Mammary epithelial cell (primary cell): ENCODE results near the gene TASP1.
"Not testable (repeated sequence)": the region's sequence is repeated elsewhere in the genome, so short reads cannot be mapped to it uniquely, and the experiment has no call there.

Experiments used
- EZH2 ChIP-seq: IDR thresholded peaks from 2 replicates; pipeline ENCODE4 v1.6.1; 2012; ENCODE audit warnings: low read length, inconsistent platforms, borderline replicate concordance
- TF ChIP-seq, protein P1 (sequence below), 2 donors: IDR thresholded peaks in 1 of 2; conservative IDR thresholded peaks in 1 of 2; 2 replicates each; pipeline ENCODE4 v1.5.1; 2011 to 2012; ENCODE audit warnings: inconsistent platforms in 2 of 2, low read length in 2 of 2, mild to moderate bottlenecking in 2 of 2, control low read depth in 1 of 2, low read depth in 1 of 2; ENCODE audit not compliant: insufficient read depth in 1 of 2; ENCODE audit errors: extremely low read depth in 1 of 2

DNA sequence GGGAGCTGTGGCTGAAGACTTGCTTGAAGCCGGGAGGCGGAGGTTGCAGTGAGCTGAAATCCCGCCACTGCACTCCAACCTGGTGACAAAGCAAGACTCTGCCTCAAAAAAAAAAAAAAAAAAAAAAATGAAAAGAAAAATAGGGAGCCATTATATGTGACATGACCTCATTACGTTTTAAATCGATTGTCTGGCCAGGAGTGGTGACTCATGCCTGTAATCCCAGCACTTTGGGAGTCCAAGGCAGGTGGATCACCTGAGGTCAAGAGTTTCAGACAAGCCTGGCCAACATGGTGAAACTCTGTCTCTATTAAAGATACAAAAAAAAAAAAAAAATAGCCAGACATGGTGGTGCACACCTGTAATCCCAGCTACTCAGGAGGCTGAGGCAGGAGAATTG, 19.3 kb upstream of the TASP1 start:
- TF ChIP-seq EZH2: not testable (repeated sequence)
- TF ChIP-seq, protein P1, sequence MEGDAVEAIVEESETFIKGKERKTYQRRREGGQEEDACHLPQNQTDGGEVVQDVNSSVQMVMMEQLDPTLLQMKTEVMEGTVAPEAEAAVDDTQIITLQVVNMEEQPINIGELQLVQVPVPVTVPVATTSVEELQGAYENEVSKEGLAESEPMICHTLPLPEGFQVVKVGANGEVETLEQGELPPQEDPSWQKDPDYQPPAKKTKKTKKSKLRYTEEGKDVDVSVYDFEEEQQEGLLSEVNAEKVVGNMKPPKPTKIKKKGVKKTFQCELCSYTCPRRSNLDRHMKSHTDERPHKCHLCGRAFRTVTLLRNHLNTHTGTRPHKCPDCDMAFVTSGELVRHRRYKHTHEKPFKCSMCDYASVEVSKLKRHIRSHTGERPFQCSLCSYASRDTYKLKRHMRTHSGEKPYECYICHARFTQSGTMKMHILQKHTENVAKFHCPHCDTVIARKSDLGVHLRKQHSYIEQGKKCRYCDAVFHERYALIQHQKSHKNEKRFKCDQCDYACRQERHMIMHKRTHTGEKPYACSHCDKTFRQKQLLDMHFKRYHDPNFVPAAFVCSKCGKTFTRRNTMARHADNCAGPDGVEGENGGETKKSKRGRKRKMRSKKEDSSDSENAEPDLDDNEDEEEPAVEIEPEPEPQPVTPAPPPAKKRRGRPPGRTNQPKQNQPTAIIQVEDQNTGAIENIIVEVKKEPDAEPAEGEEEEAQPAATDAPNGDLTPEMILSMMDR (conservative IDR thresholded peaks at IDR 0.05 in 1 of 2, IDR thresholded peaks at IDR 0.05 in 1 of 2; ENCODE audit: extremely low read depth in 1 of 2, insufficient read depth in 1 of 2, low read depth in 1 of 2, low read length in 2 of 2): not testable (repeated sequence)
